Mucosa of rectum (tissue), 2 donors: ENCODE measurements around the gene GPD2.

Experiments
- H3K27ac ChIP-seq, 2 donors: one replicate each; pipeline ENCODE4 v1.7.0; 2013; ENCODE audit warnings: inconsistent platforms in 2 of 2, low read depth in 2 of 2, low read length in 2 of 2
- H3K27me3 ChIP-seq, 2 donors: one replicate each; pipeline ENCODE4 v1.7.0; 2013; ENCODE audit warnings: low read length in 2 of 2; ENCODE audit not compliant: control insufficient read depth in 2 of 2, insufficient read depth in 2 of 2
- H3K36me3 ChIP-seq, 2 donors: one replicate each; pipeline ENCODE4 v1.7.0; 2013; ENCODE audit warnings: low read length in 2 of 2; ENCODE audit not compliant: control insufficient read depth in 2 of 2, insufficient read depth in 2 of 2
- H3K4me1 ChIP-seq, 2 donors: one replicate each; pipeline ENCODE4 v1.7.0; 2013; ENCODE audit warnings: low read length in 2 of 2, mild to moderate bottlenecking in 1 of 2; ENCODE audit not compliant: control insufficient read depth in 2 of 2, insufficient read depth in 2 of 2
- H3K4me3 ChIP-seq, 2 donors: one replicate each; pipeline ENCODE4 v1.7.0; 2013; ENCODE audit warnings: low read length in 2 of 2
- H3K9ac ChIP-seq, 2 donors: one replicate each; pipeline ENCODE4 v1.7.0; 2013; ENCODE audit warnings: low read length in 2 of 2, low read depth in 1 of 2, mild to moderate bottlenecking in 1 of 2
- H3K9me3 ChIP-seq, 2 donors: one replicate each; pipeline ENCODE4 v1.7.0; 2013; ENCODE audit warnings: low read length in 2 of 2; ENCODE audit not compliant: control insufficient read depth in 2 of 2
- donor health status: healthy.
- donor health status: Normal muscosa, but diverticular disease.

The GPD2 gene

DNA sequence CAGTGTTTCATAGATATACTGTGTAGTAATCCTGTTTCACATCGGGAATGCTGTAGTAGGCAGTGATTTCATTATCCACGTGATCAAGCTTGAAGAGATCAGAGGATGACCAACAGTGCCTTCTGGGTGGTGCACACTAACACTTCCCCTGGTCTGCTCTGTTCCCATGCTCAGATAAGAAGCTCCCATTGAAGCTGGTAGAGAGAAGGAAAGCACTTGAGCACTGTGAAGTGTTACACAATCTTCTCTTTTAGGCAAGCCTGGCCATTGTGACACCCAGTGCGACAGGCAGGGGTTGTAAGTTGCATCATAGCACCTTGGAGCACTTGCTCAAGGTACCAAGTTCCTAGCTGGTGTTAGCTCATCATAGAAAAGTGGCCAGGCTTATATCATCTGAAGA is 30.6 kb upstream of the GPD2 start:
- H3K27me3 ChIP-seq, result no peaks in the 10 kb centered on the region
- no peak overlapping the region for H3K9ac ChIP-seq
- H3K9me3 ChIP-seq, result no peaks in the 10 kb centered on the region
- H3K36me3 ChIP-seq, result no peaks in the 10 kb centered on the region
- H3K27ac ChIP-seq, result no peak overlapping the region
- H3K4me1 ChIP-seq, result peaks cover 0 to 9% of the 10 kb centered on the region in 2 donors
- no peak overlapping the region for H3K4me3 ChIP-seq

DNA sequence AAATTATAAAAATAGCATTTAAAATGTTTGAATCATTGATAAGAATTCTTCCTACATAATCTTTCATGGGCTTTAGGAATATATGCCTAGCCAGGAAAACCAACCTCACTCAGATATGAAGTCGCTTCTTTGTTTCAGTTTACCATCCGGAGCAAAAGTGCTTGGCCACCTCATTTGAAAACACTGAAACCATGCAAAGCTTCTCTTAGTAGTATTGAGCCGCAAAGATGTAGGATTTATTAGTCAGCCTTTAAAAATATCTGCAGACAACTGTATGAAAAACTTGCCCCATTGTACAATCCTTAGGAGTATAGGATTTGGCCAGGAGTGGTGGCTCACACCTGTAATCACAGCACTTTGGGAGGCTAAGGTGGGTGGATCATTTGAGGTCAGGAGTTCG is 24.3 kb upstream of the GPD2 start:
- Histone ChIP-seq H3K27me3 (no peaks in the 10 kb centered on the region), H3K27ac (no peak overlapping the region), H3K36me3 (no peaks in the 10 kb centered on the region), H3K4me1 (no peaks in the 10 kb centered on the region), H3K9me3 (no peaks in the 10 kb centered on the region), H3K4me3 (no peak overlapping the region), H3K9ac (no peak overlapping the region)

DNA sequence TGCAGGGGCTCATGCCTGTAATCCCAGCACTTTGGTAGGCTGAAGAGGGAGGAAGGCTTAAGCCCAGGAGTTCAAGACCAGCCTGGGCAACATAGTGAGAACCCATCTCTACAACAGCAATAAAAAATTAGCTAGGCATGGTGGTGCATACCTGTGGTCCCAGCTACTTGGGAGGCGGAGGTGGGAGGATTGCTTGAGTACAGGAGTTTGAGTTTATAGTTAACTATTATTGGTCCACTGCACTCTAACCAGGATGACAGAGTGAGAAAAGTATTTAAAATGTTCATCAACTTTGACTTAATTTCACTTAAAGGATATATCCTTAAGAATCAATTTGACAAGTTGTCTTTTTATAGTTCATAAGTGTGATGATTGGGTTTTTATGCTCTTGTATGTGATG is 14.3 kb upstream of the GPD2 start:
- Histone ChIP-seq H3K4me3 (no peak overlapping the region), H3K27ac (no peak overlapping the region), H3K9me3 (no peaks in the 10 kb centered on the region), H3K4me1 (no peaks in the 10 kb centered on the region), H3K27me3 (peaks cover 0 to 2% of the 10 kb centered on the region in 2 donors), H3K9ac (no peak overlapping the region), H3K36me3 (no peaks in the 10 kb centered on the region)

DNA sequence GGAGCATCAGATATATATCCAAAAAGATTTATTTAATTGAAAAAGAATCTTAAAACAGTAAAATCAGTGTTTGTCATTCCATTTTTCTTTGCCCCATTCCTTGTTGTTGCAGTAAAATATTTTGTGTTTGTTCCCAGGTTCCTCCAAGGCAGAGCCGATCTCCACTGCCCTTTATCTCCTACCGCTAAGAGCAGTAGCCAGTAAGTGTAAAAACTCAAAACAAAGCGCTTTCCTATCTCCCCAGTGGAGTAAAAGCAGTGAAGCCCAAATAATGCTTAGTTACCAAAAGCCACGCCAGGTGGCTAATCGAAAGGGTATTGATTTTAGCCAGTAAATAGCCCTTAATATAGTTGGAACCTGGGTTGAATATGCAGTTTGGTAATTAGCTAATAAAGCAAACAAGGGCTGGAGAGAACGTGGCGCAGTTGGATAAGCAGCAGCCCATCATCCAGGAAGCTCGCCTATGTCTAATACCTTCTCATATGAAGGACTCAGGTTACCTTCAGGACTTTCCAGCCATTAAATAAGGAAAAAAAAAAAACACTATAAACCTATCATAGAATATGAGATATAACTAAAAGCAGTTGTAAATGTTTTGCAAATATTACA is 12.4 kb upstream of the GPD2 start:
- Histone ChIP-seq H3K4me3 (no peak overlapping the region), H3K9me3 (no peaks in the 10 kb centered on the region), H3K36me3 (no peaks in the 10 kb centered on the region), H3K27ac (no peak overlapping the region), H3K27me3 (peaks cover 0 to 2% of the 10 kb centered on the region in 2 donors), H3K4me1 (no peaks in the 10 kb centered on the region), H3K9ac (no peak overlapping the region)

DNA sequence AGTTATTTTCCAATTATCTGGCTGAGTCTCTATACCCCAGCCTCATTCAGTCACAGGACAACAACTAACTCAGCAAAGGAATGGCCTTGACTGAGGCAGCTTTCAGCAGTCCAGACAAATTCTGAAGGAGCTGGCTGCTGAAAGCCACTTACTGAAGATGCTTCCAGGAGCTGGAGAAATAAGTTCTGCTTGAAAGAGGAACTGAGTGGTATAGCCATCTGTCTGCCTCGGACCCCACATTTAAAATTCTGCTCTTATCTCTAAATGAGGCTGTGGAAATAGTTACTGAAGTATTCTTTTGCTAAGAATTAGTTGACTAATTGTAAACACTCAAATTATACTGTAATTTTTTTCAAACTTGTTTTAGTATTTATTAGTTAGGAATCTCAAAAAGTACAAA is 9.1 kb upstream of the GPD2 start:
- no peaks in the 10 kb centered on the region for H3K4me1 ChIP-seq
- H3K4me3 ChIP-seq, result no peak overlapping the region
- H3K9ac ChIP-seq, result no peak overlapping the region
- no peaks in the 10 kb centered on the region for H3K27me3 ChIP-seq
- H3K9me3 ChIP-seq, result no peaks in the 10 kb centered on the region
- H3K36me3 ChIP-seq, result no peaks in the 10 kb centered on the region
- no peak overlapping the region for H3K27ac ChIP-seq

DNA sequence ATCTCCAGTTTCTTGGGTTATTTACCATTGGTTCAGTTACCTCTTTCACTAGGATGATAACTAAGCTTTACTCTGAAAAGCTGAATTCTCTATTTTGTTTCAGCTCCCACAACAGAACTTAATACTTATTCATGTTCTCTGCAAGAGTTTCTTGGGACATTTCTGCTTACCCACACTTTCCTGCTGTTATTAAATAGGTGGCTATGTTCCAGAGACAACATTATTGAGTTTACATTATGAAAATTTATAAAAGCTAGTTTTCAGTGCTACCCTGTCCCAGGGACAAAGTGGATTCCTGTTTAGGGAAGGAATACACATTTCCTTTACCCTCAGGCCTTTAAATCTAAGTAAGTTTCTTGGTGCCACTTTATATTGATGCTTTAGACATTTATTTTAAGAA is 7.0 kb upstream of the GPD2 start:
- no peaks in the 10 kb centered on the region for H3K9me3 ChIP-seq
- no peaks in the 10 kb centered on the region for H3K4me1 ChIP-seq
- no peaks in the 10 kb centered on the region for H3K27me3 ChIP-seq
- no peak overlapping the region for H3K27ac ChIP-seq
- H3K9ac ChIP-seq, result no peak overlapping the region
- no peak overlapping the region for H3K4me3 ChIP-seq
- no peaks in the 10 kb centered on the region for H3K36me3 ChIP-seq

DNA sequence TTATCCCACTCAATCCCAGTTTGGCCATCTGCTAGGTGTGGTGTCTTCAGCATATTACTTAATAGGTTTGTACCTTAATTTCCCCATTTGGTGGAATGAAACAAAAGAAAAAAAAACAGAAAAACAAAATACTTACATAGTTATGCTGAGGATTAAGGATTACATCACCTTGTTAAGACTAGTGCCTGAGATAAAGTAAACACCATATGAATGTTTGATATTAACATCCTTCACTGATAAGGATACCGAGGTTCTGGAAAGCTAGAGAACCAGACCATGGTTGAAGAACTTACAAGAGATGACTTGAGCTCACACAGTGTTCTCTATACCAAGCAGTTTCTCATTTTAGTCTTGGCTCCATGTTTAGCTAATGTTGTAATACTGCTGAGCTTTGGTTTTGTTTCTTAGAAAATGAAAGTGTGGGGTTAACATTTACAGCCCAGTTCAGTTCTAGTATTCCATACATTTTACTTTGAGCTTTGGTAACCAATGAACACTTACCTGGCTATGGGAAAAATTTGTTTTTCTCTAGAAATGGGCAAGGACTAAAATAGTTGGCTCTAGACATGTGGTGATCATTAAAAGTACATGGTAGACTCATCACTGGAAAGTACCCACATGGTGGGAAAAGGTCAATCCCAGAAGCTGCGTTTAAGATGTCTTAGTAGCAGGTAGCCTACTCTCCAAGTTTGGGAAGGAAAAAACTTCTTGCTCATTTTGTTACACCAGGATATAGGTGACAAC is 5.8 kb upstream of the GPD2 start:
- Histone ChIP-seq H3K36me3 (no peaks in the 10 kb centered on the region), H3K27me3 (no peaks in the 10 kb centered on the region), H3K4me3 (no peak overlapping the region), H3K4me1 (peaks cover 0 to 3% of the 10 kb centered on the region in 2 donors), H3K27ac (no peak overlapping the region), H3K9ac (no peak overlapping the region), H3K9me3 (no peaks in the 10 kb centered on the region)

DNA sequence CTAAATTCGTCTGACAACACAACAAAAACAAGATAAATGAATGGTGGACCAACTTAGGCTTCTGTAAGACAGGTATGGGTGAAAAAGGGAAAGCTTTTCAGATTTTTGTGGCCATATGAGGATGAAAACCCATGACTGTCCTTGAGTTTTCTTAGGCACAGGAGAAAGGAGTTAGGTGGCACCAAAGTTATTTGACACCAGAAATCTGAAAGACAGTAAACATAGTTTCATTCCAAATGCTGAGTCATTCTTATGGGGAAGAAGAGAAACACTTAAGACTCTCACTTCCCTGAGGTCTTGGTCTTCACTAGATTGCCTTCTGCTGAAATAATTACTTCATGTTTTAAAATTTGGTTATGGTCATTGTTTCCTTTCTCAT is 5.2 kb upstream of the GPD2 start:
- Histone ChIP-seq H3K27me3 (no peaks in the 10 kb centered on the region), H3K9ac (no peak overlapping the region), H3K9me3 (no peaks in the 10 kb centered on the region), H3K27ac (no peak overlapping the region), H3K36me3 (no peaks in the 10 kb centered on the region), H3K4me3 (no peak overlapping the region), H3K4me1 (peaks cover 0 to 3% of the 10 kb centered on the region in 2 donors)

DNA sequence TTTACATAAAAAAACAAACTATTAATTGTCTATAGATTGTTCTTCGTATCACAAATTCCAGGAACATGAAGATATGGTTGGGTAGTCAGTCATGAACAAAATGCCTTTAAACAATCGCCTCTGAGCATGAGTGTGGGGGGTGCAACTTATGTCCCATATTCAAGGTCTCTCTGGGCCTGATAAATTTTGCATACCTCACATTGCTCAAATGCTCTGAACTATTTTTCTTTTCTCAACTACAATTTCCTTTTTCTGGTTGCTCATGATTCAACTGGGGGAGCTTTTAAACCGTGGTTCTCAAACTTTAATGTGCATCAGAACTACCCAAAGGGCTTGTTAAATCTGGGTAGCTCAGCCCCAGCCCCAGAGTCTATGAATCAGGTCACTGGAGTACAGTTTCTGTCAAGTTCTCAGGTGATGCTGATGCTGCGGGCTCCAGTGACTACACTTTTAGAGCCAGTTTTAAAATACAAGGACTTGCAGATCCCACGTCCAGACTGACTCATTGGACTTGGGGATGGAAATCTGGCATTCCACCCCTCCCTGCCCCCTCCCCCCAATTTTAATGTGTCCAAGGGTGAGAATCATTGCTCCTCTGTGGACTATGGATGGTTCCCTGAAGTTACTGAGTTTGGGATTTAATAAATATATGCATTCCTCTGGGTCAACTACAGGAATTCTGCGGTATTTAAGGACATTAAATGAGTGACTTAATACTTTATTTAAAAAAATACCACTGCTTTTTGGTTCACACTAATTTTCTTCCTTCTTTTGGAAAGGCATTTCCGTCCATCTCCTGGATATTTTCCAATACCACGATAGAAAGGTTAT is 1.5 kb upstream of the GPD2 start:
- H3K9me3 ChIP-seq, result no peaks in the 10 kb centered on the region
- H3K27ac ChIP-seq, result peak overlapping the region; percentile 94 to 98
- H3K4me3 ChIP-seq, result peak overlapping the region; percentile 76 to 91
- H3K9ac ChIP-seq, result peak overlapping the region; percentile 85 to 91
- no peaks in the 10 kb centered on the region for H3K27me3 ChIP-seq
- peaks cover 10 to 23% of the 10 kb centered on the region in 2 donors for H3K4me1 ChIP-seq
- no peaks in the 10 kb centered on the region for H3K36me3 ChIP-seq

DNA sequence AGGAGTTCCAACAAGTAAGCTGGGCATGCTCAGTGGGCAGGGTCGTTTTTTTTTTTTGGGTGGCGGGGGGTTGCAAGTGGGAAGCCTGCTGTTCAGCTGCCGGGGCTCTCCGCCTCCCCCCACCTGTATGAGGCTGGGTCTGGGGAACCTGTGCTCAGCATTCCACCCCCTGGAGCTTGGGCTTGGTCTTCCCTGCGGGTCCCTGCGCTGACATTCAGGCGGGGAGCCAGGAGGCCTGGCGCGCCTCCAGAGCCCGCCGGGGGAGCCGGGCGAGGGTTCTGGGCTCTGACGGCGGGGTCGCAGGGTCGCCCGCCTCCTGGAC is 822 bp upstream of the GPD2 start:
- Histone ChIP-seq H3K4me3 (peak overlapping the region; percentile 76 to 91), H3K36me3 (no peaks in the 10 kb centered on the region), H3K9ac (peak overlapping the region; percentile 85 to 91), H3K27ac (peak overlapping the region; percentile 94 to 98), H3K4me1 (peaks cover 10 to 23% of the 10 kb centered on the region in 2 donors), H3K9me3 (no peaks in the 10 kb centered on the region), H3K27me3 (no peaks in the 10 kb centered on the region)
